ENCODE data around the gene CCR7. TPM values are rescaled to one million over a fixed set of nuclear protein-coding genes. Genes with fewer than 3 reads are reported as not detected.

The CCR7 gene
- total and polyA plus RNA-seq, 11 donors, result 0.09 to 2.2 (median 0.23) TPM; not detected in 3

DNA sequence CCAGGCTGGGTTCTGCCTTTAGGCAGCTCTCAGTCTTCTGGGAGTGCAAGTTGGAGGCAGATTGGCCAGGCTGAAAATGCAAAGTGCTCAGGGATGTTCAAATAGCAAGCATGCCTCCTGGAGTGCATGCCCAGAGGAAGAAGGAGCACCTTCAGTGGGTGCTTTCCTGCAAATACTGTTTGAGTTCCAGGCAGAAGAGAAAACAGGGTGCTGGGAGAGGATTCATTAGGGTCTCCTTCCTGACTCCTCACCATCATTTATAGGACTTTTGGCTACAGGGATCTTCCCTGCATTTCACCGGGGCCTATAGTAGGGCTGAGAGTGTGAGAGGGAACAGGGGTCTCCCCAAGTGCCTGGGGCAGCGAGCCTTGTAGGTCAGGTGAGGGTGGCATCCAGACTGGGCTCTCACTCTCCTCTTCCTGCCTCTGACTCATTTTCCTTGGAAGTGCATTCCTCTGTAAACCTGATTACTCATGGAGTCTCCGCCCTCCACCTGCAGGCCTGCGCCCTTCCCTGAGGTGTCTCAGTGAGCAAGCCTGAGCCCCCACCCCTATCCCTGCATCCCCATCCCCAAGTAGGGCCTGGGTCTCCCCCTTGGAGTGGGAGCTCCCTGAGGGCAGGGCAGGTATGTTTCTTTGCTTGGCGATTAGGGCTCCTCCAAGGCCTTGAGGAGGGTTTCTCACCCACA lies 46.7 kb downstream of the CCR7 start:
- DNase-seq (peak in 1 of 5 donors; percentile 14), ATAC-seq (no peak)
- peaks cover 0 to 26% (median 4%) of the 10 kb centered on the region in 12 donors for H3K4me1 ChIP-seq
- H3K36me3 ChIP-seq, result no peaks in the 10 kb centered on the region
- intact Hi-C loops (cut with DNase I), result no loop called here
- peak overlapping the region in 1 of 12 donors; percentile 46 for H3K4me3 ChIP-seq
- H3K9me3 ChIP-seq, result no peaks in the 10 kb centered on the region
- no peak for TF ChIP-seq POLR2A (IDR thresholded peaks at IDR 0.05)
- TF ChIP-seq, protein P1, sequence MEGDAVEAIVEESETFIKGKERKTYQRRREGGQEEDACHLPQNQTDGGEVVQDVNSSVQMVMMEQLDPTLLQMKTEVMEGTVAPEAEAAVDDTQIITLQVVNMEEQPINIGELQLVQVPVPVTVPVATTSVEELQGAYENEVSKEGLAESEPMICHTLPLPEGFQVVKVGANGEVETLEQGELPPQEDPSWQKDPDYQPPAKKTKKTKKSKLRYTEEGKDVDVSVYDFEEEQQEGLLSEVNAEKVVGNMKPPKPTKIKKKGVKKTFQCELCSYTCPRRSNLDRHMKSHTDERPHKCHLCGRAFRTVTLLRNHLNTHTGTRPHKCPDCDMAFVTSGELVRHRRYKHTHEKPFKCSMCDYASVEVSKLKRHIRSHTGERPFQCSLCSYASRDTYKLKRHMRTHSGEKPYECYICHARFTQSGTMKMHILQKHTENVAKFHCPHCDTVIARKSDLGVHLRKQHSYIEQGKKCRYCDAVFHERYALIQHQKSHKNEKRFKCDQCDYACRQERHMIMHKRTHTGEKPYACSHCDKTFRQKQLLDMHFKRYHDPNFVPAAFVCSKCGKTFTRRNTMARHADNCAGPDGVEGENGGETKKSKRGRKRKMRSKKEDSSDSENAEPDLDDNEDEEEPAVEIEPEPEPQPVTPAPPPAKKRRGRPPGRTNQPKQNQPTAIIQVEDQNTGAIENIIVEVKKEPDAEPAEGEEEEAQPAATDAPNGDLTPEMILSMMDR (IDR thresholded peaks at IDR 0.05), result no peak
- H3K27ac ChIP-seq, result no peak overlapping the region
- WGBS, 4 donors, result 85 to 89% (median 85%) methylated on average over 5 of the region's 5 CpGs
- peaks cover 0 to 5% (median 0%) of the 10 kb centered on the region in 9 donors for H3K27me3 ChIP-seq

DNA sequence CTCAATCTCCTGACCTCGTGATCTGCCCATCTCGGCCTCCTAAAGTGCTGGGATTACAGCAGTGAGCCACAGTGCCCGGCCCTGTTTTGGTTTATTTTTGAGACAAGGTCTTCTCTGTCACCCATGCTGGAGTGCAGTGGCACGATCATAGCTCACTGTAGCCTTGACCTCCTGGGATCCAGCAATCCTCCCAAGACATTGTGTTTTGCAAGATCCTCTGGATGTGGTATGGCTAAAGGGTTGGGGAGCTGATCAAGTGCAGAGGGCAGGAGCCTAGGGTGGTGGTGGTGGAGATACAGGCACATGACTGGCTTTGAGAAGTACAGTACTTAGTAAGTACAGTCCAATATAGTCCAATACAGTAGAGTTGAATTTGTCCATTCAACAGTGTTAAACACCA lies 47.3 kb downstream of the CCR7 start:
- Histone ChIP-seq H3K27ac (no peak overlapping the region), H3K4me1 (peaks cover 0 to 26% (median 4%) of the 10 kb centered on the region in 12 donors), H3K9me3 (no peaks in the 10 kb centered on the region), H3K27me3 (peaks cover 0 to 5% (median 0%) of the 10 kb centered on the region in 9 donors), H3K36me3 (no peaks in the 10 kb centered on the region), H3K4me3 (peak overlapping the region in 1 of 12 donors; percentile 46)
- DNase-seq, result no peak
- WGBS, 4 donors, result 85 to 100% (median 94%) methylated on average over 4 of the region's 4 CpGs
- no peak for ATAC-seq
- no peak for TF ChIP-seq POLR2A (IDR thresholded peaks at IDR 0.05)
- intact Hi-C loops (cut with DNase I), result no loop called here

DNA sequence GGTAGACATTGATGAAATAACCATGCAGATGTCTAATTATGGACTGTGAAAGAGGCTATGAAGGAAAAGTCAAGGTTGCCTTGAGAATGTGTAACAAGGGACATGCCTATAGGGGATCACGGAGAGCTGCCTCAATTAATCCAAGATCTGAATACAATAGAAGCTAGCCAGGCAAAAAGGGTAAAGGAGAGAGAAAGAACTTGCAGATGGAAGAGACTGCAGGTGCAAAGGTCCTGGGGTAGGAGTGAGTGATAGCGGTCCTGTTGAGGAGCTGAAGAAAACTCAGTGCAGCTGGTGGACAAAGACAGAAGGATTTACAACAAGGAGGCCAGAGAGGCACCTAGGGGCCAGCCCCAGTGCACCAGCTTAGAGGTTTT lies 48.0 kb downstream of the CCR7 start:
- Histone ChIP-seq H3K4me1 (peaks cover 0 to 26% (median 4%) of the 10 kb centered on the region in 12 donors), H3K36me3 (no peaks in the 10 kb centered on the region), H3K9me3 (no peaks in the 10 kb centered on the region), H3K4me3 (peak overlapping the region in 1 of 12 donors; percentile 46), H3K27ac (peak overlapping the region in 1 of 12 donors; percentile 30), H3K27me3 (peaks cover 0 to 5% (median 0%) of the 10 kb centered on the region in 9 donors)
- TF ChIP-seq, protein P1 (IDR thresholded peaks at IDR 0.05), result no peak
- TF ChIP-seq POLR2A (IDR thresholded peaks at IDR 0.05), result no peak
- ATAC-seq (no peak), DNase-seq (no peak)
- 76 to 88% (median 85%) methylated on average over 2 of the region's 2 CpGs for WGBS, 4 donors
- intact Hi-C loops (cut with DNase I), result no loop called here

DNA sequence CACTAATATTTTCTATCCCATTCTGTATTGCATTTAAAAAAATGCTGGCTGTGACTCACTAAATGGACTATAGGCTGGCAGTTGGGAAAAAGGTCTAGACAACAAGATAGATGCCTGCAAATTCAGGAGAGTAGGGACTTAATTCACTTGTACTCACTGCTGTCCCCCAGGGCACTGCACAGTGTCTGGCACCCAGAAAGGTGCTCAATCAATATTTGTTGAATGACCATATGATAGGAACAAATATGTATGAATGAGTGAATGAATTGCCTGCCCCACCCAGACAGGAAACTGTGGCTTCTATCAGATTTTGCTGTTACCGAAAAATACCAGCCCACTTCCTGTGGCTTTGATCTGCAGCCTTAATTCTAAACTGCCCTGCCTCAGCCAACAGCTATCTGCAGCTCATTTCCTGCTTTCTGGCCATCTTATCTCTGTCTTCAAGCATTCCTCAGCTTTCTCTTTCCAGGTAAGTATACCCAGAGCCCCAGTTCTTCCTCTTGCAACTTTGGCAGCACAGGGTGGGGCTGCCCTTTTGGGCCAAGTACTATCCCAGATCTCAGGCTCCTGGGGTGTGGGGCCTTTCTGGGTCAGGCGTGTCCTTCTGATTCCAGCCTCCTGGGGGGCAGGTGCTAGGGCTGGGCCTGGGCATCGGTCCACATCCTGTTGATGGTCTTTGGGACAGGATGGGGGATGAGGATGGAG lies 48.5 kb downstream of the CCR7 start:
- intact Hi-C loops (cut with DNase I), result no loop called here
- Histone ChIP-seq H3K36me3 (no peaks in the 10 kb centered on the region), H3K27me3 (peaks cover 0 to 5% (median 0%) of the 10 kb centered on the region in 9 donors), H3K27ac (peak overlapping the region in 1 of 12 donors; percentile 30), H3K9me3 (no peaks in the 10 kb centered on the region), H3K4me1 (peaks cover 0 to 26% (median 5%) of the 10 kb centered on the region in 12 donors), H3K4me3 (peak overlapping the region in 1 of 12 donors; percentile 46)
- WGBS, 4 donors, result 46 to 53% (median 48%) methylated on average over 3 of the region's 3 CpGs
- no peak for TF ChIP-seq POLR2A (IDR thresholded peaks at IDR 0.05)
- TF ChIP-seq, protein P1 (IDR thresholded peaks at IDR 0.05), result no peak
- peak in 1 of 5 donors; percentile 29 for DNase-seq
- peak in 2 of 4 donors; percentile 22 to 45 for ATAC-seq
